ENCODE results near the gene TSPAN18. TPM values are rescaled to one million over a fixed set of nuclear protein-coding genes. Genes with fewer than 3 reads are reported as not detected.

Gene TSPAN18
- total and polyA plus RNA-seq, 2 experiments from 2014 or later = 6.0 to 10.6 TPM

- H3K4me3 Mint-ChIP-seq = no peak overlapping the region
- ATAC-seq = no peak
- DNase-seq (ENCODE audit: low spot score) = no peak
- no peak overlapping the region for H3K4me2 ChIP-seq
- no peak overlapping the region for H2AFZ ChIP-seq
- H3K79me2 ChIP-seq (replicated peaks; ENCODE audit: insufficient read depth) = no peaks in the 10 kb centered on the region
- H3K9me3 Mint-ChIP-seq = no peaks in the 10 kb centered on the region
- H3K4me1 Mint-ChIP-seq = peaks cover 23% of the 10 kb centered on the region
- no peaks in the 10 kb centered on the region for H3K36me3 Mint-ChIP-seq (ENCODE audit: low read depth)
- no peaks in the 10 kb centered on the region for H3K27me3 ChIP-seq (ENCODE audit: insufficient read depth)
- TF ChIP-seq POLR2AphosphoS5 (IDR thresholded peaks at IDR 0.05; ENCODE audit: low read depth) (no peak), JUNB (IDR thresholded peaks at IDR 0.05; ENCODE audit: unreplicated experiment) (no peak), EZH2 (IDR thresholded peaks at IDR 0.05; ENCODE audit: low read depth, unreplicated experiment) (no peak), NANOG (IDR thresholded peaks at IDR 0.05; ENCODE audit: borderline replicate concordance) (no peak), EZH2phosphoT487 (IDR thresholded peaks at IDR 0.05; ENCODE audit: unreplicated experiment) (no peak), ZNF114 (CRISPR knock-in tag; IDR thresholded peaks at IDR 0.05) (no peak), CREB1 (CRISPR knock-in tag; IDR thresholded peaks at IDR 0.05; ENCODE audit: low read depth) (no peak), ZNF331 (CRISPR knock-in tag; IDR thresholded peaks at IDR 0.05; ENCODE audit: low read depth) (no peak), ZNF462 (CRISPR knock-in tag; IDR thresholded peaks at IDR 0.05) (no peak), CTCF (conservative IDR thresholded peaks at IDR 0.05; ENCODE audit: low read depth in 2 of 2) (no peak), ETS1 (IDR thresholded peaks at IDR 0.05) (no peak), STAT1 (IDR thresholded peaks at IDR 0.05; ENCODE audit: unreplicated experiment) (no peak), REST (IDR thresholded peaks at IDR 0.05; ENCODE audit: unreplicated experiment) (no peak)
- H3K4me3 ChIP-seq = no peak overlapping the region
- H3K27me3 Mint-ChIP-seq (ENCODE audit: insufficient read depth, low read depth, poor library complexity) = peaks cover 8% of the 10 kb centered on the region
- peaks cover 9% of the 10 kb centered on the region; the same call in 1 of the 2 replicates for H3K4me1 ChIP-seq (ENCODE audit: insufficient read depth)
- H3K27ac ChIP-seq (ENCODE audit: low read depth) = no peak overlapping the region
- H3K27ac Mint-ChIP-seq = no peak overlapping the region
- no peaks in the 10 kb centered on the region for H3K9me2 ChIP-seq (ENCODE audit: insufficient read depth)
- no peaks in the 10 kb centered on the region for H4K20me1 ChIP-seq (replicated peaks; ENCODE audit: insufficient read depth)
- H3K36me3 ChIP-seq (ENCODE audit: insufficient read depth) = no peaks in the 10 kb centered on the region
- H3F3A ChIP-seq (replicated peaks; ENCODE audit: low read depth) = 0 out of 2 replicates have a peak, but pooled peaks cover 3% of the 10 kb centered on the region
These were observed 186.7 kb downstream of the TSPAN18 start for GRCh38 chr11:44913502-44913901.

Data from GM23338 (cell line).